Endometrium (tissue), 2 donors: ENCODE results near the gene FOXO4.
"Not testable (repeated sequence)": the region's sequence is repeated elsewhere in the genome, so short reads cannot be mapped to it uniquely, and the experiment has no call there.

Experiments used
- FAIRE-seq: peaks from 2 replicates; lab custom pipeline; 2012; peaks lifted over from hg19 to GRCh38; lab: Jason Lieb, UNC
- donor health status: control.
- donor health status: control.

FOXO4 gene, protein sequence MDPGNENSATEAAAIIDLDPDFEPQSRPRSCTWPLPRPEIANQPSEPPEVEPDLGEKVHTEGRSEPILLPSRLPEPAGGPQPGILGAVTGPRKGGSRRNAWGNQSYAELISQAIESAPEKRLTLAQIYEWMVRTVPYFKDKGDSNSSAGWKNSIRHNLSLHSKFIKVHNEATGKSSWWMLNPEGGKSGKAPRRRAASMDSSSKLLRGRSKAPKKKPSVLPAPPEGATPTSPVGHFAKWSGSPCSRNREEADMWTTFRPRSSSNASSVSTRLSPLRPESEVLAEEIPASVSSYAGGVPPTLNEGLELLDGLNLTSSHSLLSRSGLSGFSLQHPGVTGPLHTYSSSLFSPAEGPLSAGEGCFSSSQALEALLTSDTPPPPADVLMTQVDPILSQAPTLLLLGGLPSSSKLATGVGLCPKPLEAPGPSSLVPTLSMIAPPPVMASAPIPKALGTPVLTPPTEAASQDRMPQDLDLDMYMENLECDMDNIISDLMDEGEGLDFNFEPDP

GRCh38 chrX:71095555-71095980 is at the start of gene FOXO4:
Gene FOXO4 (plus strand): TSS chrX:71095851. CDS start chrX:71096529, 678 bp downstream.
- no peak for FAIRE-seq

GRCh38 chrX:71047891-71048290 is 47.8 kb upstream of the FOXO4 start:
- FAIRE-seq: not testable (repeated sequence)

DNA sequence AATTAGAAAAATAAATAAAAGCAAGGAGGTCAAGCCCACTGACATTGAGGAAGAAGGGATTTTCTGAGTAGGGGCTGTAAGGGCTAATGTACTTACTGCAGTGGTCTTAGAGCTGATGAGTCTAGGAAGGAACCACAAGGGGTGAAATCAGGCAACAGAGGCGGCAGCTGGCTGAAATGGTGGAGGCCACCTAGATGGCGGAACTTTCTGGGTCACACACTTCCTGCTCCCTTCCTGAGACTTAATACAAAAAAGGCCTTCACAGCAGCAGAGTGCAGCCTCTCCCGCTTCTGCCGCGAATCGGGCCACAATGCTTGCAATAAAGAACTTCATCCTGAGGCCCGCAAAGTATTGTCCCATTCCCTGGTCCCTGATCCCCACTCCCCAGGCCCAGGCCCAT is 42.9 kb upstream of the FOXO4 start:
- FAIRE-seq: no peak

- no peak for FAIRE-seq
Measured at GRCh38 chrX:71053217-71053621, 42.4 kb upstream of the FOXO4 start.

DNA sequence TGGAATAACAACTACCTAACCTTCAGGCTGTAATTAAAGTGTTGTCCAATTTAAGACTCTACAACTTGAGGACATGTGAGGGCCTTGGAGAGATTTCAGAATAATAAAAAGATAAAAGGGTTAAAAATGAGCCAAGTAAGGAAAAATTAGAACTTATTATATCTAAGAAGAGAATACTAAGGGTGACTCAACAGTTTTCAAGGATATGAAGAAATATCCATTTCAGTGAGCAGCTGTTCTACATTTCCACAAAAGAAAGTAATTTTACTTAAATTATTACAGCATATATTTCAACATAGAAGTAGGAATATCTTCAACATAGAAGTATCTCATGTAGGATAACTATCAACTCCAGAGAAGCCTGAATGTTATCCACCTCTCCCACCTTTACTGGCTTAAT is 38.8 kb upstream of the FOXO4 start:
- no peak for FAIRE-seq

DNA sequence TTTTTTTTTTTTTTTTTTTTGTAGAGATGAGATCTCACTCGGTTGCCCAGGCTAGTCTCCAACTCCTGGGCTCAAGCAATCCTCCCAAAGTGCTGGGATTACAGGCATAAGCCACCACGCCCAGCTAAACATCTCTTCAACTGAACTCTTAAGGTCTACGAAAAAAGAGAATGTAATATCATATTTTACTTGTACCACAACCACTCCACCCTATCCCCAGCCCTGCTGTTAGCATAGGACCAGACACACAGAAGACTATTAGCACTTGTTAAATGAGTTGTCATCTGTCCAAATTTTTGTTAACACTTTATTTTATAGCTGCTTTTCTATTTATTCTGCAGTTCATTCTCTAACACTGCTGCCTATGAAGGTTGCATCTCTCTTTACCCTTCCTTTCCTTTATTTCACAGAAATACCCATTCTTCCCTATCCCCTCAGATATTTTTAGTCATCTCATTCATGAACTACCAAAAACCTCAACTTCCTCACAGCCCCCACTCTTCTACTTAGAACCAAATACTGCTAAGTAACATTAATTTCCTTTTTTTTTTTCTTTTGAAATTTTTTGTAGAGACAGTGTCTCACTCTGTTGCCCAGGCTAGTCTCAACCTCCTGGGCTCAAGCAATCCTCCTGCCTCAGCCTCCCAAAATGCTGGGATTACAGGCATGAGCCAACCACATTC is 37.7 kb upstream of the FOXO4 start:
- FAIRE-seq: no peak

DNA sequence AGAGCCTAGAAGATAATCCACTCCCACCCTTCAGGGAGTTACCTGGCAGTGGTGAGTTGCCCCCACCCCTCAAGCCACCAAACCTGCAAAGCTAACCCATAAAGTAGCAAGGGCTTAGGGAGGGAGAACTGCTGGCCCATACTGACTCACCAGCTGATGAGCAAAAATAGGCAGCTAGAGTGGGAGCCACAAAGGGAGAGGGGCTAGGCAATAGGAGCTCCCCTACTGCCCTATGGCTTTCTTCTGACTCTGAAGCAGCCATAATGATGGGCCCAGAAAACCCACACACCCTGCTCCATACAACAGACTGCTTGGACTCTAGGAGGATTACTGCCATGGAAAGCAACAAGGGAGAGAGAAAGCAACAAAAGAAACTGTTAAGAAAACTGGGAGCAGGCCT is 35.5 kb upstream of the FOXO4 start:
- FAIRE-seq: no peak

- no peak for FAIRE-seq
Measured at GRCh38 chrX:71067089-71067488, 28.6 kb upstream of the FOXO4 start.

GRCh38 chrX:71067712-71068043 is 28.0 kb upstream of the FOXO4 start:
- FAIRE-seq: no peak

DNA sequence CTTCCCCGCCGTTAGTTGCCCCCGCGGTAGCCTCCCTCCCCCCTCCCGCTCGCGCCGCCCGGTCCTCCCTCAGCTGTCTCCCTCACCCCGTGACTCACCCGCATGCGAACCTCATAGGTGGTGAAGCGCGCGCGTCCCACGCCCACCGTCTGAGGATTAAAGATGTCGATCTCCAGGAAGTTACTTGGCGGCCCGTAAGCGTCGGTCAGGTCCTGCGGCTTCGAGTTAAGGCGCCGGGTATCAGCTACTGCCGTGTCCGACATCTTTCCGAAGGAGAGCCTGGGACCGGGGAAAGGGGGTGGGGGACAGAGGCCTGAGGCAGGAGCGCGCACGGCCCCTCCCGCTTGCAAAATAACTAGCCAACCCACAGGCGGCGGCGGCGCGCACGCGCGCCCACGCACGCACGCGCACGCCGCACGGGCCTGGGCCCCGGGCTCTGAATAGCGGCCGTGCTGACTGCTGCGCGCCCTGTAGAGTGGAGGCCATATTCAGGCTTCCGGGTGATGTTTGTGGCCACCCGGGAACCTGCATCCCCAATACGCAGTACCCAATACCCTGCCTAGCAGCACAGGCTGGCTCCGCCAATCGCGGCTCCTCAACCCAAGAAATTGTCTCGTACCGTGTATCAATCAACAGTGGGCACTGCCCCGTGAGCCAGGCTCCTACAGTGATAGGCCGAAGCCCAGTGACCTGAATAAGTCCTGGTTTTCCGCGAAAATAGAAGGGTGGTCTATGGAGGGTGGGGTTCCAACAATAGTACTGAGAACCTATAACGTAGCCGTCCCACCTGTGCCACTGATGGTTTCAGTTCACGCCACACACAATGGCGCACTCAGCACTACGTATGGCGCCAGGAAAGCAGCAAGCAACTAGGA is 27.4 kb upstream of the FOXO4 start, which contains the start of gene SNX12:
Gene SNX12, minus strand, starts transcription at position 291 of the 875 bp plus-strand sequence. Its CDS starts 28 bp downstream, at position 263.
- no peak for FAIRE-seq

GRCh38 chrX:71070531-71070930 is 25.1 kb upstream of the FOXO4 start:
- no peak for FAIRE-seq

DNA sequence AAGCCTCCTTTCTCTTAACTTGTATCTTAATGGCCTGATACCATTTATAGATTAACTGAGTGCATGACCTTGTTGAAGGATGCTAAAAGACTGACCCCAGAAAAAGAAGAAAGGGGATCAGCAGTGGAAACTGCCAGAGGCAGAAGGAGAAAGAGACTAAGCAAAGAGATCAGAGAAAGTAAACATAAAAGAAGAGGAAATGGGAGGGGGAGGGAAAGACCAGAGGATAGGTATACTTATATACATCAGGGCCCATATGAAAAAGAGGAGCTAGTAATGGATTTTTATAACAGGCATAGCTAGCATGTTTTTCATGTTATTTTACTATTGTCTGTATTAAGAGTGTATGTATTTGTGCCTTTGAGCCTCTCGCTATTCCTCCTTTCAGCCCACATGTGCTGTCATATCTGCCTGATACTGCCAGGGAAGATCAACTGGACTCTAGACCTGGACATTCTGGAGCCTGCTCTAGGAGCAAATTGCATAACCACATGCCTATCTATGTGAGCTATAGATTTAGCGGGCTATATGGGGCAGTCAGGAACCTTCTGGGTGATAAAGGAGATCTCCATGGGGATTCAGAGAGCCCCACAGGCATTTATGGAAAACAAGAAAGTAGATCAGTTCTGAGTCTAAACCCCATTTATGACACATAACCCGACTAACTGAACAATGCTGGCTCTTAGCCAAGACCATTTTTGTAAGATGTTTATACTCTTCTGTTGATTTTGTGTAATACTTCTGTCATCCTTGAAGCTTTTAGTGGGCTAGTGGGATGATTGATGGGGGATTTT is 14.1 kb upstream of the FOXO4 start:
- FAIRE-seq: no peak

GRCh38 chrX:71082124-71082647 is 13.5 kb upstream of the FOXO4 start:
- FAIRE-seq: no peak

GRCh38 chrX:71082822-71083221 is 12.8 kb upstream of the FOXO4 start:
- no peak for FAIRE-seq

DNA sequence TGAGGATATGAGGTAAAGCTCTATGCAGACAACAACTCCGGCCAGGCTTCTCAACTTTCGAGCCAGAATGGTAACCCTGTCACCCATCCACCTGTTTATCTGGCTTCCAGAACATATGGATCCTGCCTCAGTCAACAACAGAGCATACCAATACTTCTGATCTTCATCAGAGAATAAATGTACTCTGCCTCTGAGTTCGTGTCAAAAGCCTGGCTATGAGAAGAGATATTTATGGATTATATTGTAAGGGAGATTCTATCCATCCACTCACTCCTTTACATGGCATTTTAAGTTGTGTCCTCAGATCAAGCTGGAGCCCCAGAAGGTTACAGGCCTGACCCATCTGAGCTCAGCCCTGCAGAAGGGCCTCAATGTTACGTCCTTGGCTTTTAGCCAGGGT is 9.8 kb upstream of the FOXO4 start:
- FAIRE-seq: no peak

GRCh38 chrX:71091263-71091662 is 4.4 kb upstream of the FOXO4 start:
- no peak for FAIRE-seq

DNA sequence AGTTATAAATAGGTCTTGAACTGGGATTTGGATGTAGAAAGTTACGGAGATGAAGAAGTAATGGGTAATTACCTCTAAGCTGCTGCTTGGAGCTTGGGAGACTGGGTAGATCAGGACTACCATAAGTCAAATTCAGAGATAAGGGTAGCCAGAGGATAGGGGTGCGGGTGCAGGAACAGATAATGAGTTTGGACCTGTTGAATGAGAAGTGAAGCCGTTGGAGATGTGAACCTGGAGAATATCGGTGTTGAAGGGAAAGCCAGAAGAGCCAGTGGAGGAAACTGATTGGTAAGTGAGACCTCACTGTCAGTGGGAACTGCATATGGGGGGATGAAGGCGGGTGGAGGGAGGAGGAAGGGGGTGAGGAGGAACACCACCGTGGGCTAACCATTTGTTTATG is 618 bp upstream of the FOXO4 start:
- FAIRE-seq: no peak

- no peak for FAIRE-seq
Measured at GRCh38 chrX:71095981-71096759, 519 bp downstream of the FOXO4 start.

DNA sequence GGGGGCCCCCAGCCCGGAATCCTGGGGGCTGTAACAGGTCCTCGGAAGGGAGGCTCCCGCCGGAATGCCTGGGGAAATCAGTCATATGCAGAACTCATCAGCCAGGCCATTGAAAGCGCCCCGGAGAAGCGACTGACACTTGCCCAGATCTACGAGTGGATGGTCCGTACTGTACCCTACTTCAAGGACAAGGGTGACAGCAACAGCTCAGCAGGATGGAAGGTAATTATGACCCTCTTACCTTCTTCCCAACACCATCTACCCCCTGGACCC is 1.0 kb downstream of the FOXO4 start:
- FAIRE-seq: no peak

- no peak for FAIRE-seq
Measured at GRCh38 chrX:71098302-71098701, 2.7 kb downstream of the FOXO4 start.
